BJ (cell line): ENCODE results near the gene PRTFDC1. TPM values are rescaled to one million over a fixed set of nuclear protein-coding genes. Genes with fewer than 3 reads are reported as not detected.
A peak's percentile ranks its signal among the peaks of the same experiment; 100 is the strongest.

Experiments used
- CTCF ChIA-PET: fragments of 350-600 bp; formaldehyde crosslinking; extraction: SDS; loops from one replicate; lab custom pipeline; 2021; ENCODE audit warnings: antibody characterized with exemption, inconsistent platforms; lab: Yijun Ruan, JAX
- POLR2A ChIA-PET: fragments of 300-600 bp; sonication (Branson Sonifier 250); formaldehyde crosslinking; extraction: SDS; loops from one replicate; lab custom pipeline; 2021; ENCODE audit warnings: antibody characterized with exemption; lab: Charles Lee
- DNase-seq: peaks from one replicate; pipeline ENCODE4 v3.0.0-alpha.2; 2011; ENCODE audit warnings: low read depth
- H3K27me3 ChIP-seq: 2 replicates; pipeline ENCODE4 v1.6.0; 2011; ENCODE audit warnings: low read length; ENCODE audit not compliant: control insufficient read depth, insufficient read depth
- H3K36me3 ChIP-seq: 2 replicates; pipeline ENCODE4 v1.5.1; 2011; ENCODE audit warnings: low read length; ENCODE audit not compliant: control insufficient read depth, insufficient read depth
- H3K4me3 ChIP-seq: 2 replicates; pipeline ENCODE4 v1.5.1; 2011; ENCODE audit warnings: low read depth, mild to moderate bottlenecking, control low read depth, low read length
- CTCF ChIP-seq: IDR thresholded peaks from 2 replicates; pipeline ENCODE4 v1.5.1; 2011; ENCODE audit warnings: low read depth, mild to moderate bottlenecking, control low read depth, inconsistent platforms, low read length, moderate library complexity; ENCODE audit not compliant: insufficient read depth
- polyA plus RNA-seq: library from polyadenylated mRNA; depleted of rRNA; stranded (reverse); fragments of >200 nt; gene quantifications from 2 replicates; pipeline ENCODE4 v1.2.3, GENCODE V29; 2011

PRTFDC1 gene
- polyA plus RNA-seq, 1 experiment, result 8.1 TPM

DNA sequence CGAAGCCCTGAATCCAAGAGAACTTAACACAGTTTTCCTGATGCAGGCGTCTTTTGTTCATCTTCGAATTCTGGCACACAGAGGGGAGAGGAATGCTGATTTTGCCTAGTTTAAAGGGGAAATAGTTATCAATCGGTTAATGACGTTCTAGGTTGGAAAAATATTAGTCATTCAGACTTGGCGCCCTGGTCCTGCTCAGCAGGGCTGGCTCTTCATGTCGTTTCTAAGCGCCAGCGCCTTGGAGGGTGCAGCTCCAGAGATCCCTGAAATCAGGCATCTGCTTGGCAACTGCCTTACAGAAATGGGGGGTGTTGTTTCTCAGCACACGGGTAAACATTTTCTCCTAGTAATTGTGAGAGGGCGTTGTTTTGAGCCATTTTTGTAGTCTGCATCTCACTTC lies 1.3 kb upstream of the PRTFDC1 start:
- Histone ChIP-seq H3K27me3 (no peaks in the 10 kb centered on the region), H3K36me3 (no peaks in the 10 kb centered on the region), H3K4me3 (no peak overlapping the region)
- TF ChIP-seq CTCF, result no peak
- CTCF ChIA-PET, result no interaction called here
- POLR2A ChIA-PET, result interaction anchor here (0.6 kb wide), 1 partner anchor 127 kb away, joined by 13 read pairs; no protein-coding TSS in a partner anchor
- no peak for DNase-seq

GRCh38 chr10:24952707-24953645 lies 570 bp upstream of the PRTFDC1 start:
- no peaks in the 10 kb centered on the region for H3K36me3 ChIP-seq
- H3K27me3 ChIP-seq, result no peaks in the 10 kb centered on the region
- DNase-seq, result no peak
- ChIA-PET CTCF (interaction anchor here (1.2 kb wide), 1 partner anchor 14 kb away, joined by 3 read pairs; no protein-coding TSS in a partner anchor), POLR2A (interaction anchor here (0.6 kb wide), 1 partner anchor 128 kb away, joined by 13 read pairs; no protein-coding TSS in a partner anchor)
- peak overlapping the region; percentile 55 for H3K4me3 ChIP-seq
- no peak for TF ChIP-seq CTCF

- Histone ChIP-seq H3K36me3 (no peaks in the 10 kb centered on the region), H3K27me3 (no peaks in the 10 kb centered on the region), H3K4me3 (peak overlapping the region; percentile 55)
- CTCF ChIA-PET, result interaction anchor here (0.7 to 0.8 kb wide), 3 partner anchors 28 to 201 kb away, joined by 3 read pairs; no protein-coding TSS in a partner anchor
- no peak for TF ChIP-seq CTCF
- DNase-seq, result no peak
- POLR2A ChIA-PET, result no interaction called here
Observed at GRCh38 chr10:24951201-24952142, 934 bp downstream of the PRTFDC1 start.

DNA sequence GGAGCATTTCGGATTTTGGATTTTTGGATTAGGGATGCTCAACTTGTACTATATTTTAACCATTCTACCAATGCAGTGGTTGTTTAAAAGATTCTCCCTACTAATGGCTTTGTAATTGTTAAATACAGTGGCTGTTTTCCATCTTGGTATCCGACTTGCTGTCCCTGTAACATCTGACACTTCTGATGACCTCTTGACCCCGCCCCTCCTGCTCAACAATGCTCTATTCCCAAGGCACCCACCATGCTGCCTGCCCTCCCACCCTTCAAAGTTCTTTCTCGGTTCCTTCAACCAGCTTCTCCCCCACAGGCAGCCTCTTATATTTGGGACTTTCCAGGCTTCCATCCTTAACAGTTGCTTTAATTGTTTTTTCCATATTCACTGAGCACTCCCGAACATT lies 2.0 kb downstream of the PRTFDC1 start:
- H3K36me3 ChIP-seq, result no peaks in the 10 kb centered on the region
- TF ChIP-seq CTCF, result no peak
- no peak for DNase-seq
- no peak overlapping the region for H3K4me3 ChIP-seq
- POLR2A ChIA-PET, result no interaction called here
- no peaks in the 10 kb centered on the region for H3K27me3 ChIP-seq
- CTCF ChIA-PET, result no interaction called here
